GM19397 (cell line): Measurements from ENCODE around the gene UCP2.

Experiments
- ATAC-seq: cut with Tn5 transposase; IDR thresholded peaks from one replicate; pipeline ENCODE4 v1.9.1; 2021; ENCODE audit warnings: mild to moderate bottlenecking, moderate library complexity; ENCODE audit not compliant: unreplicated experiment

The UCP2 gene

GRCh38 chr11:73972620-73973449, 9.8 kb downstream of the UCP2 start:
- no peak for ATAC-seq

GRCh38 chr11:73972187-73972586, 10.5 kb downstream of the UCP2 start:
- no peak for ATAC-seq

- ATAC-seq = no peak
Measured at GRCh38 chr11:73971175-73971719, 11.4 kb downstream of the UCP2 start.

GRCh38 chr11:73969991-73970800, 12.4 kb downstream of the UCP2 start:
- ATAC-seq = no peak

GRCh38 chr11:73969091-73969490, 13.6 kb downstream of the UCP2 start:
- ATAC-seq = no peak

GRCh38 chr11:73968356-73968966, 14.2 kb downstream of the UCP2 start:
- ATAC-seq = no peak

GRCh38 chr11:73965764-73966121, 16.9 kb downstream of the UCP2 start:
- no peak for ATAC-seq

- ATAC-seq = no peak
Measured at GRCh38 chr11:73965076-73965763, 17.4 kb downstream of the UCP2 start.

- no peak for ATAC-seq
Measured at GRCh38 chr11:73963861-73964260, 18.8 kb downstream of the UCP2 start.

GRCh38 chr11:73962101-73962705, 20.4 kb downstream of the UCP2 start:
- no peak for ATAC-seq

- no peak for ATAC-seq
Measured at GRCh38 chr11:73961321-73961720, 21.3 kb downstream of the UCP2 start.

GRCh38 chr11:73958521-73959141, 24.0 kb downstream of the UCP2 start:
- ATAC-seq = no peak

GRCh38 chr11:73957654-73958361, 24.8 kb downstream of the UCP2 start:
- ATAC-seq = no peak

GRCh38 chr11:73956876-73957653, 25.6 kb downstream of the UCP2 start:
- ATAC-seq = no peak

GRCh38 chr11:73951797-73952196, 30.8 kb downstream of the UCP2 start:
- no peak for ATAC-seq

GRCh38 chr11:73950869-73951710, 31.6 kb downstream of the UCP2 start, which contains the start of gene DNAJB13:
DNAJB13 (plus strand) TSS chr11:73951026; CDS start chr11:73951070, 44 bp downstream.
- ATAC-seq = no peak

- ATAC-seq = no peak
Measured at GRCh38 chr11:73949912-73950311, 32.7 kb downstream of the UCP2 start.

GRCh38 chr11:73949246-73949645, 33.4 kb downstream of the UCP2 start:
- ATAC-seq = no peak
